Peyer's patch (tissue), 4 donors: ENCODE data around the gene RPL7A.

Experiments
- CTCF ChIP-seq, 6 experiments: fragments of 450-650 bp in 4 of 6; fragments of 200-600 bp in 2 of 6; sonication (generic) in 1 of 6; IDR thresholded peaks; one replicate each; pipeline ENCODE4 v1.5.1; 2017 to 2019; ENCODE audit warnings: antibody characterized with exemption in 6 of 6, mild to moderate bottlenecking in 3 of 6, moderate library complexity in 1 of 6
- POLR2A ChIP-seq, 2 donors: fragments of 450-650 bp; IDR thresholded peaks; one replicate each; pipeline ENCODE4 v1.5.1; 2017; ENCODE audit warnings: antibody characterized with exemption in 2 of 2, mild to moderate bottlenecking in 2 of 2, moderate library complexity in 2 of 2

DNA sequence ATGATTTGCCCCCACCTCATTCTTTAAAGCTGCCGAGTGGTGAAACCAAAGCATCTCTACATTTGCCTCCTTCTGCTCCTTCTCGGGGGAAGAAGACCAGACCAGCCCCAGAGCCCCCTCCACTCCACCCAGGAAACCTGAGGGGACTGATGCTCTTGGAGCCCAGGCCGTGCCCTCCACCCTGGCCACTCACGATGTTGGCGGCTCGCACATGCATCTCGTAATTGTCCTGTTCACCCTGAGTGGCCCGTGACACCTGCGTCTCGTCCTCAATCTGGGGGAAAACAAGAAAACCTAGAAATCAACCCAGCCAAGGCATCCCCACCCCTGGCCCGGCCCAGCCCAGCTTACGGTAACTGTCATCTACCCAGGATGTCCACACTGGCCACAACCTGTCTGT is 3.0 kb upstream of the RPL7A start:
- no peak for TF ChIP-seq CTCF (IDR thresholded peaks at IDR 0.05)
- no peak for TF ChIP-seq POLR2A (IDR thresholded peaks at IDR 0.05)
